Measurements from ENCODE around the gene ITGB4.

The ITGB4 gene

DNA sequence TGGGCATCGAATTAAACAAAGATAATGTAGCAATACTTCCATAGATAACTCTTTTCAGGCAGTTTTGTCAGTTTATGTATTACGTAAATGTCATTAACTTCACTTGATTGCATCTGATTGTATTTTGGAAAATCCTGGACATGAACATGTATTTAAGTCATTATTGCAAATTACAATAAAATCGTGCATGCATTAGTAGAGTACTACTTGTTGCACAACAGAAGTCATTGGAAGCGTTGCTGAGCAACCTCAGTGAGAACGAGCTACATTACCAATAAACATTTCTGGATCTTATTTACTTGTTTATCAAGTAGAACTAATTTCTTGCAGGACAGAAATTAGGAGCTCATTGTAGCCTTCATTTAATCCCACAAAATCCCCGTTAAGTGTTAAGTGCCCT, 70.0 kb downstream of the ITGB4 start:
- DNase-seq (ENCODE audit: low read depth) = no peak

GRCh38 chr17:75793460-75793859, 72.2 kb downstream of the ITGB4 start:
- no peak for DNase-seq (ENCODE audit: low read depth)

- DNase-seq (ENCODE audit: low read depth) = no peak
Observed at GRCh38 chr17:75795820-75796607, 74.8 kb downstream of the ITGB4 start.

DNA sequence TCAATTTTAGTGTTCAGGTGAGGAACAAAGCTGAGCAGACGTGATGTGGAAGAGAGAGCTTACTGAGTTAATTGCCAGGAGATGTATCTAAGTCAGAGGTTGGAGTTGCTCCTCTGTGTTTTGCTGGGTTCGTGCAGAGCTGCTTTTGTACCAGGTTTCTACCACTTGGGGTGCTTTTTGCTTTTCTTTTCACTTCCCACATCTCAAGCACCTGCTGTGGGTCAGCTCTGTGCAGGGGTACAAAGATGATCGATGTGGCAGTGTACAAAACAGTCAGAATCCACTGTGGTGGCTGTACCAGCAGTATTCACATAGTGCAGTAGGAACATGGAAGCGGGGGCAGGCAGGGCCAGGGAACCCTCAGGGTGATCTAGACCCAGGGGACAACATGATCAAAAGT, 78.1 kb downstream of the ITGB4 start:
- no peak for DNase-seq (ENCODE audit: low read depth)

- DNase-seq (ENCODE audit: low read depth) = no peak
Observed at GRCh38 chr17:75803883-75804282, 82.6 kb downstream of the ITGB4 start.

- no peak for DNase-seq (ENCODE audit: low read depth)
Observed at GRCh38 chr17:75806822-75807500, 85.7 kb downstream of the ITGB4 start.
